Measurements from ENCODE around the gene PTMA.

PTMA gene

GRCh38 chr2:231683292-231684235 lies 24.8 kb upstream of the PTMA start:
- no peak for DNase-seq (ENCODE audit: low read depth)
- in situ Hi-C loops (cut with HindIII; ENCODE audit: low sequenced_read_pairs): no loop called here
- TF ChIP-seq CTCF (IDR thresholded peaks at IDR 0.05; ENCODE audit: low read depth, low read length, missing control alignments): no peak
- H3K4me3 ChIP-seq (ENCODE audit: low read depth, low read length): no peak overlapping the region

GRCh38 chr2:231684314-231685223 lies 23.8 kb upstream of the PTMA start:
- no peak overlapping the region for H3K4me3 ChIP-seq (ENCODE audit: low read depth, low read length)
- no peak for TF ChIP-seq CTCF (IDR thresholded peaks at IDR 0.05; ENCODE audit: low read depth, low read length, missing control alignments)
- in situ Hi-C loops (cut with HindIII; ENCODE audit: low sequenced_read_pairs): no loop called here
- DNase-seq (ENCODE audit: low read depth): no peak

- TF ChIP-seq CTCF (IDR thresholded peaks at IDR 0.05; ENCODE audit: low read depth, low read length, missing control alignments): peak; percentile 30
- in situ Hi-C loops (cut with HindIII; ENCODE audit: low sequenced_read_pairs): no loop called here
- no peak overlapping the region for H3K4me3 ChIP-seq (ENCODE audit: low read depth, low read length)
- no peak for DNase-seq (ENCODE audit: low read depth)
Measured at GRCh38 chr2:231685349-231686191, 22.8 kb upstream of the PTMA start.

GRCh38 chr2:231686192-231687100 lies 21.9 kb upstream of the PTMA start:
- TF ChIP-seq CTCF (IDR thresholded peaks at IDR 0.05; ENCODE audit: low read depth, low read length, missing control alignments): no peak
- in situ Hi-C loops (cut with HindIII; ENCODE audit: low sequenced_read_pairs): no loop called here
- DNase-seq (ENCODE audit: low read depth): no peak
- H3K4me3 ChIP-seq (ENCODE audit: low read depth, low read length): no peak overlapping the region

GRCh38 chr2:231687133-231687852 lies 21.0 kb upstream of the PTMA start:
- DNase-seq (ENCODE audit: low read depth): no peak
- in situ Hi-C loops (cut with HindIII; ENCODE audit: low sequenced_read_pairs): no loop called here
- peak; percentile 51 for TF ChIP-seq CTCF (IDR thresholded peaks at IDR 0.05; ENCODE audit: low read depth, low read length, missing control alignments)

More at GRCh38 chr2:231687133-231687852, 21.0 kb upstream of the PTMA start:
- no peak overlapping the region for H3K4me3 ChIP-seq (ENCODE audit: low read depth, low read length)
